ENCODE results near the gene COX19.

GRCh38 chr7:920351-921070 is 54.8 kb downstream of the COX19 start:
- TF ChIP-seq CTCF (IDR thresholded peaks at IDR 0.05) (no peak), POLR2AphosphoS5 (IDR thresholded peaks at IDR 0.05) (no peak), POLR2A (IDR thresholded peaks at IDR 0.05) (no peak)
